Measurements from ENCODE around the gene PAX6. TPM values are rescaled to one million over a fixed set of nuclear protein-coding genes. Genes with fewer than 3 reads are reported as not detected.

The PAX6 gene
- total RNA-seq, 1 experiment from 2014 or later = 0.49 TPM

DNA sequence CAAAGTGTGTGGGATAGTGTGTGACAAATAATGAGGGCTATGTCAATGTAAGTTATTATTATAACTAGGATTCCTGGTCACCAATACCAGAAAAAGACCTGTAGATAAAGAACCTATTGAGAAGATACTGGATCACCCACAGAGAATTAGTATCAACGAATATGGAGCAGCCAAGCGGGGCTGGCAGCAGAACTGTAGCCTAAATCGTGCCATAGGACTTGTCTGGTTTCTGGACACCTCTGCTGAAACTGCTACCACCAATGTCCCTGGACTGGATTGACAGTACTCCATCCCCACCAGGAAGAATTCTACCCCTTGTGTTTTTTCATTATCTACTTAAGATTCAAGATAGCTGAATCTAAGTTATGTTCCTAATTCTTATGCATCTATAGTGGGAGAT lies 30.3 kb upstream of the PAX6 start:
- intact Hi-C loops (cut with micrococcal nuclease; ENCODE audit: unreplicated experiment) = no loop called here
- ChIA-PET POLR2A (no interaction called here), CTCF (no interaction called here)
- in situ Hi-C loops (cut with HindIII; ENCODE audit: low pct_unique_long_range_greater_than_20kb, low sequenced_read_pairs) = no loop called here
- H3K4me3 ChIP-seq (ENCODE audit: low read depth in 2 of 2, low read length in 2 of 2) = no peak overlapping the region
- TF ChIP-seq TCF7L2 (IDR thresholded peaks at IDR 0.05; ENCODE audit: low read depth, low read length) = no peak
- TF ChIP-seq POLR2AphosphoS5 (IDR thresholded peaks at IDR 0.05; ENCODE audit: low read depth, low read length) = no peak
- TF ChIP-seq, protein P1, sequence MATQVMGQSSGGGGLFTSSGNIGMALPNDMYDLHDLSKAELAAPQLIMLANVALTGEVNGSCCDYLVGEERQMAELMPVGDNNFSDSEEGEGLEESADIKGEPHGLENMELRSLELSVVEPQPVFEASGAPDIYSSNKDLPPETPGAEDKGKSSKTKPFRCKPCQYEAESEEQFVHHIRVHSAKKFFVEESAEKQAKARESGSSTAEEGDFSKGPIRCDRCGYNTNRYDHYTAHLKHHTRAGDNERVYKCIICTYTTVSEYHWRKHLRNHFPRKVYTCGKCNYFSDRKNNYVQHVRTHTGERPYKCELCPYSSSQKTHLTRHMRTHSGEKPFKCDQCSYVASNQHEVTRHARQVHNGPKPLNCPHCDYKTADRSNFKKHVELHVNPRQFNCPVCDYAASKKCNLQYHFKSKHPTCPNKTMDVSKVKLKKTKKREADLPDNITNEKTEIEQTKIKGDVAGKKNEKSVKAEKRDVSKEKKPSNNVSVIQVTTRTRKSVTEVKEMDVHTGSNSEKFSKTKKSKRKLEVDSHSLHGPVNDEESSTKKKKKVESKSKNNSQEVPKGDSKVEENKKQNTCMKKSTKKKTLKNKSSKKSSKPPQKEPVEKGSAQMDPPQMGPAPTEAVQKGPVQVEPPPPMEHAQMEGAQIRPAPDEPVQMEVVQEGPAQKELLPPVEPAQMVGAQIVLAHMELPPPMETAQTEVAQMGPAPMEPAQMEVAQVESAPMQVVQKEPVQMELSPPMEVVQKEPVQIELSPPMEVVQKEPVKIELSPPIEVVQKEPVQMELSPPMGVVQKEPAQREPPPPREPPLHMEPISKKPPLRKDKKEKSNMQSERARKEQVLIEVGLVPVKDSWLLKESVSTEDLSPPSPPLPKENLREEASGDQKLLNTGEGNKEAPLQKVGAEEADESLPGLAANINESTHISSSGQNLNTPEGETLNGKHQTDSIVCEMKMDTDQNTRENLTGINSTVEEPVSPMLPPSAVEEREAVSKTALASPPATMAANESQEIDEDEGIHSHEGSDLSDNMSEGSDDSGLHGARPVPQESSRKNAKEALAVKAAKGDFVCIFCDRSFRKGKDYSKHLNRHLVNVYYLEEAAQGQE (IDR thresholded peaks at IDR 0.05; ENCODE audit: insufficient read depth in 1 of 2, low read depth in 2 of 2, low read length in 1 of 2) = no peak
- TF ChIP-seq, protein P2, sequence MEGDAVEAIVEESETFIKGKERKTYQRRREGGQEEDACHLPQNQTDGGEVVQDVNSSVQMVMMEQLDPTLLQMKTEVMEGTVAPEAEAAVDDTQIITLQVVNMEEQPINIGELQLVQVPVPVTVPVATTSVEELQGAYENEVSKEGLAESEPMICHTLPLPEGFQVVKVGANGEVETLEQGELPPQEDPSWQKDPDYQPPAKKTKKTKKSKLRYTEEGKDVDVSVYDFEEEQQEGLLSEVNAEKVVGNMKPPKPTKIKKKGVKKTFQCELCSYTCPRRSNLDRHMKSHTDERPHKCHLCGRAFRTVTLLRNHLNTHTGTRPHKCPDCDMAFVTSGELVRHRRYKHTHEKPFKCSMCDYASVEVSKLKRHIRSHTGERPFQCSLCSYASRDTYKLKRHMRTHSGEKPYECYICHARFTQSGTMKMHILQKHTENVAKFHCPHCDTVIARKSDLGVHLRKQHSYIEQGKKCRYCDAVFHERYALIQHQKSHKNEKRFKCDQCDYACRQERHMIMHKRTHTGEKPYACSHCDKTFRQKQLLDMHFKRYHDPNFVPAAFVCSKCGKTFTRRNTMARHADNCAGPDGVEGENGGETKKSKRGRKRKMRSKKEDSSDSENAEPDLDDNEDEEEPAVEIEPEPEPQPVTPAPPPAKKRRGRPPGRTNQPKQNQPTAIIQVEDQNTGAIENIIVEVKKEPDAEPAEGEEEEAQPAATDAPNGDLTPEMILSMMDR (IDR thresholded peaks at IDR 0.05) = no peak
- TF ChIP-seq SIN3A (IDR thresholded peaks at IDR 0.05; ENCODE audit: borderline replicate concordance, insufficient read depth, low read depth, low read length) = no peak
- no peaks in the 10 kb centered on the region for H3K4me1 ChIP-seq (ENCODE audit: control insufficient read depth, insufficient read depth, low read length)
- H3K9me3 ChIP-seq (ENCODE audit: control insufficient read depth, insufficient read depth, low read depth, low read length) = no peaks in the 10 kb centered on the region
- peaks cover 10% of the 10 kb centered on the region; the same call in 1 of the 2 replicates for H3K27me3 ChIP-seq (ENCODE audit: control insufficient read depth, insufficient read depth, low read length)
- no peaks in the 10 kb centered on the region for H3K36me3 ChIP-seq (ENCODE audit: control insufficient read depth, insufficient read depth, low read length)
- no peak overlapping the region for H3K27ac ChIP-seq (ENCODE audit: low read length)
- no TSS peak for BruUV-seq (replicated peaks)
- ATAC-seq = no peak
- DNase-seq (ENCODE audit: low read depth, low spot score) = no peak

- intact Hi-C loops (cut with micrococcal nuclease; ENCODE audit: unreplicated experiment) = no loop called here
- no peak overlapping the region for H3K4me3 ChIP-seq (ENCODE audit: low read depth in 2 of 2, low read length in 2 of 2)
- in situ Hi-C loops (cut with HindIII; ENCODE audit: low pct_unique_long_range_greater_than_20kb, low sequenced_read_pairs) = no loop called here
- H3K27me3 ChIP-seq (ENCODE audit: control insufficient read depth, insufficient read depth, low read length) = peaks cover 21% of the 10 kb centered on the region
- ATAC-seq (no peak), DNase-seq (ENCODE audit: low read depth, low spot score) (no peak)
- ChIA-PET POLR2A (no interaction called here), CTCF (no interaction called here)
- no peaks in the 10 kb centered on the region for H3K9me3 ChIP-seq (ENCODE audit: control insufficient read depth, insufficient read depth, low read depth, low read length)
- BruUV-seq (replicated peaks) = no TSS peak
- no peaks in the 10 kb centered on the region for H3K4me1 ChIP-seq (ENCODE audit: control insufficient read depth, insufficient read depth, low read length)
- no peaks in the 10 kb centered on the region for H3K36me3 ChIP-seq (ENCODE audit: control insufficient read depth, insufficient read depth, low read length)
- TF ChIP-seq SIN3A (IDR thresholded peaks at IDR 0.05; ENCODE audit: borderline replicate concordance, insufficient read depth, low read depth, low read length) = no peak
- TF ChIP-seq TCF7L2 (IDR thresholded peaks at IDR 0.05; ENCODE audit: low read depth, low read length) = no peak
- TF ChIP-seq, protein P1 (IDR thresholded peaks at IDR 0.05; ENCODE audit: insufficient read depth in 1 of 2, low read depth in 2 of 2, low read length in 1 of 2) = no peak
- no peak for TF ChIP-seq POLR2AphosphoS5 (IDR thresholded peaks at IDR 0.05; ENCODE audit: low read depth, low read length)
- TF ChIP-seq, protein P2 (IDR thresholded peaks at IDR 0.05) = no peak
- no peak overlapping the region for H3K27ac ChIP-seq (ENCODE audit: low read length)
These were observed 23.1 kb upstream of the PAX6 start for GRCh38 chr11:31834237-31834636.
